ENCODE measurements around the gene SBNO1.

Gene SBNO1

GRCh38 chr12:123351349-123351748 lies 13.3 kb downstream of the SBNO1 start:
- ChIA-PET POLR2A (interaction anchor here (1.0 to 1.4 kb wide), 2 partner anchors 12 to 14 kb away, joined by 3 to 4 read pairs; no protein-coding TSS in a partner anchor), CTCF (interaction anchor here (3.4 kb wide), 1 partner anchor 11 kb away, joined by 15 read pairs; no protein-coding TSS in a partner anchor)
- no peak for DNase-seq (ENCODE audit: extremely low spot score)
- TF ChIP-seq, protein P1, sequence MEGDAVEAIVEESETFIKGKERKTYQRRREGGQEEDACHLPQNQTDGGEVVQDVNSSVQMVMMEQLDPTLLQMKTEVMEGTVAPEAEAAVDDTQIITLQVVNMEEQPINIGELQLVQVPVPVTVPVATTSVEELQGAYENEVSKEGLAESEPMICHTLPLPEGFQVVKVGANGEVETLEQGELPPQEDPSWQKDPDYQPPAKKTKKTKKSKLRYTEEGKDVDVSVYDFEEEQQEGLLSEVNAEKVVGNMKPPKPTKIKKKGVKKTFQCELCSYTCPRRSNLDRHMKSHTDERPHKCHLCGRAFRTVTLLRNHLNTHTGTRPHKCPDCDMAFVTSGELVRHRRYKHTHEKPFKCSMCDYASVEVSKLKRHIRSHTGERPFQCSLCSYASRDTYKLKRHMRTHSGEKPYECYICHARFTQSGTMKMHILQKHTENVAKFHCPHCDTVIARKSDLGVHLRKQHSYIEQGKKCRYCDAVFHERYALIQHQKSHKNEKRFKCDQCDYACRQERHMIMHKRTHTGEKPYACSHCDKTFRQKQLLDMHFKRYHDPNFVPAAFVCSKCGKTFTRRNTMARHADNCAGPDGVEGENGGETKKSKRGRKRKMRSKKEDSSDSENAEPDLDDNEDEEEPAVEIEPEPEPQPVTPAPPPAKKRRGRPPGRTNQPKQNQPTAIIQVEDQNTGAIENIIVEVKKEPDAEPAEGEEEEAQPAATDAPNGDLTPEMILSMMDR (IDR thresholded peaks at IDR 0.05; ENCODE audit: control extremely low read depth, extremely low read depth, low read depth, missing control alignments): no peak

- POLR2A ChIA-PET: no interaction called here
- TF ChIP-seq, protein P1 (IDR thresholded peaks at IDR 0.05; ENCODE audit: control extremely low read depth, extremely low read depth, low read depth, missing control alignments): no peak
- DNase-seq (ENCODE audit: extremely low spot score): no peak
- CTCF ChIA-PET: no interaction called here
These were observed 17.7 kb downstream of the SBNO1 start for GRCh38 chr12:123346946-123347345.

DNA sequence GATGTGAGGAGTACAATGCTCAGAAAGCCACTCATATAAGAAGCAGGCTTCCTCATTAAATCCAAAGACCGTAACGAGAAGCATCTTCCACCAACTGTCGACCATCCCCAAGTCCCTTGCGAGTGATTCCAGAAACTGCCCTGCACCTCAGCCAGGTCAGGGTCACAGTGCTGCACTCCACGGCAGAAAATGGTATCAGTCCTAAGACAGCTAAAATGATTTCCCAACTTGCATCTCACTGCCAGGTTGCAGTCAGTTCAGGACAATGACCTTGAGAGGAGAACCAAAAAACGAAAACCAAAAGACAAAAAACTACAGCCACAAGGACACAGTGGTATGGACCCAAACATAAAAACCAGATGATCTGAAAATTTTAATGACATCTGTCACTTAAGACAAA lies 20.6 kb downstream of the SBNO1 start:
- ChIA-PET POLR2A (no interaction called here), CTCF (interaction anchor here (2.2 kb wide), 1 partner anchor 9 kb away, joined by 7 read pairs; no protein-coding TSS in a partner anchor)
- no peak for DNase-seq (ENCODE audit: extremely low spot score)
- TF ChIP-seq, protein P1 (IDR thresholded peaks at IDR 0.05; ENCODE audit: control extremely low read depth, extremely low read depth, low read depth, missing control alignments): no peak

- DNase-seq (ENCODE audit: extremely low spot score): no peak
- POLR2A ChIA-PET: no interaction called here
- CTCF ChIA-PET: no interaction called here
- TF ChIP-seq, protein P1 (IDR thresholded peaks at IDR 0.05; ENCODE audit: control extremely low read depth, extremely low read depth, low read depth, missing control alignments): no peak
These were observed 27.6 kb downstream of the SBNO1 start for GRCh38 chr12:123337070-123337469.

- POLR2A ChIA-PET: no interaction called here
- DNase-seq (ENCODE audit: extremely low spot score): no peak
- CTCF ChIA-PET: no interaction called here
- TF ChIP-seq, protein P1 (IDR thresholded peaks at IDR 0.05; ENCODE audit: control extremely low read depth, extremely low read depth, low read depth, missing control alignments): no peak
These were observed 28.1 kb downstream of the SBNO1 start for GRCh38 chr12:123336530-123336929.

- DNase-seq (ENCODE audit: extremely low spot score): no peak
- CTCF ChIA-PET: interaction anchor here (2.3 kb wide), 1 partner anchor 10 kb away, joined by 7 read pairs; no protein-coding TSS in a partner anchor
- POLR2A ChIA-PET: no interaction called here
- TF ChIP-seq, protein P1 (IDR thresholded peaks at IDR 0.05; ENCODE audit: control extremely low read depth, extremely low read depth, low read depth, missing control alignments): no peak
These were observed 29.2 kb downstream of the SBNO1 start for GRCh38 chr12:123335490-123335889.

Measured in GM10248 (cell line).